HEK293 (cell line): ENCODE results near the gene LCORL.

Experiments
- CTCF ChIP-seq: fragments of 450-650 bp; formaldehyde crosslinking; IDR thresholded peaks from 2 replicates; pipeline ENCODE4 v1.5.1; 2016; ENCODE audit warnings: missing biosample characterization, missing genetic modification characterization
- KLF9 ChIP-seq: fragments of 450-650 bp; formaldehyde crosslinking; IDR thresholded peaks from 2 replicates; pipeline ENCODE4 v1.5.1; 2016; ENCODE audit warnings: missing biosample characterization, missing genetic modification characterization, low read depth
- ZBTB1 ChIP-seq: fragments of 450-650 bp; formaldehyde crosslinking; IDR thresholded peaks from 2 replicates; pipeline ENCODE4 v1.5.1; 2016; ENCODE audit warnings: missing biosample characterization, missing genetic modification characterization
- ZNF529 ChIP-seq: fragments of 450-650 bp; formaldehyde crosslinking; IDR thresholded peaks from 2 replicates; pipeline ENCODE4 v1.5.1; 2017; ENCODE audit warnings: missing genetic modification characterization, missing biosample characterization; ENCODE audit not compliant: insufficient replicate concordance

DNA sequence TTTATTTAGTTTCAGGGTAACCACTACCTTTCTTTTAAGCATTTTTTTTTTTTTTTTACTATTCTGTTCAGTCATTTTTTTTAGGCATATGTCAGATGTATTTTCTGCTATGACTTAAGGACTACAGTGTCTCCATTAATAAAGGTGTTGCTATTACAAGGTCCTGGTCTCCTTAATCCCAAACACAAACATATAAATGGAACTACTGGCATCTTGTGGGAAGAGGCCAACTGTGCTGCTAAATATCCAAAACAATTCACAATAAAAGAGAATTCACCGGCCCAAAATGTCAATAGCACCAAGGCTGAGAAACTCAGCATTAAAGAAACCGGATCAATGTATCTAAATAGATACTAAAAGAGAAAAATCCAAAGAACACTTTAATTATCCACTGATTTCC lies 26.4 kb downstream of the LCORL start:
- no peak for TF ChIP-seq CTCF
- no peak for TF ChIP-seq ZBTB1 (tag by site-specific recombination)
- no peak for TF ChIP-seq KLF9
- TF ChIP-seq ZNF529 (tag by site-specific recombination) = no peak
